GM10266 (cell line): ENCODE data around the gene MEMO1.

ENCODE experiments used
- DNase-seq: peaks from one replicate; pipeline ENCODE4 v3.0.0; 2012; ENCODE audit errors: extremely low spot score
- TF ChIP-seq, protein P1 (sequence below): IDR thresholded peaks from 2 replicates; pipeline ENCODE4 v1.5.1; 2012; ENCODE audit warnings: mild to moderate bottlenecking, low read depth; ENCODE audit not compliant: control insufficient read depth, insufficient read depth; ENCODE audit errors: missing control alignments

MEMO1 gene

GRCh38 chr2:31935370-31935769 is 75.4 kb downstream of the MEMO1 start:
- no peak for DNase-seq
- TF ChIP-seq, protein P1, sequence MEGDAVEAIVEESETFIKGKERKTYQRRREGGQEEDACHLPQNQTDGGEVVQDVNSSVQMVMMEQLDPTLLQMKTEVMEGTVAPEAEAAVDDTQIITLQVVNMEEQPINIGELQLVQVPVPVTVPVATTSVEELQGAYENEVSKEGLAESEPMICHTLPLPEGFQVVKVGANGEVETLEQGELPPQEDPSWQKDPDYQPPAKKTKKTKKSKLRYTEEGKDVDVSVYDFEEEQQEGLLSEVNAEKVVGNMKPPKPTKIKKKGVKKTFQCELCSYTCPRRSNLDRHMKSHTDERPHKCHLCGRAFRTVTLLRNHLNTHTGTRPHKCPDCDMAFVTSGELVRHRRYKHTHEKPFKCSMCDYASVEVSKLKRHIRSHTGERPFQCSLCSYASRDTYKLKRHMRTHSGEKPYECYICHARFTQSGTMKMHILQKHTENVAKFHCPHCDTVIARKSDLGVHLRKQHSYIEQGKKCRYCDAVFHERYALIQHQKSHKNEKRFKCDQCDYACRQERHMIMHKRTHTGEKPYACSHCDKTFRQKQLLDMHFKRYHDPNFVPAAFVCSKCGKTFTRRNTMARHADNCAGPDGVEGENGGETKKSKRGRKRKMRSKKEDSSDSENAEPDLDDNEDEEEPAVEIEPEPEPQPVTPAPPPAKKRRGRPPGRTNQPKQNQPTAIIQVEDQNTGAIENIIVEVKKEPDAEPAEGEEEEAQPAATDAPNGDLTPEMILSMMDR: no peak

DNA sequence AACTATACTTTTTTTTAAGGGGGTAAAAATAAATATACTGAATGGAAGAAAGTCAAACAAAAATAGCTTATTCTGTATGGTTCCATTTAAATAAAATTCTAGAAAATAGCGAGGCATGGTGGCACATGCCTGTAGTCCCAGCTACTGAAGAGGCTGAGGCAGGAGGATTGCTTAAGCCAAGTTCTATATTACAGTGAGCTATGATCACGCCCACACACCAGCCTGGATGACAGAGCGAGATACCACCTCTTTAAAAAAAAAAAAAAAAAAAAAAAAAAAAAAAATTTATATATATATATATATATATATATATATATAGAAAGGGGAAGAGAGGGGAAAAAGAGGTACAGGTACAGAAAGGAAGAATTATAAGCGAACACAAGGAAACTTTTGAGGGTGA is 77.7 kb downstream of the MEMO1 start:
- TF ChIP-seq, protein P1: no peak
- DNase-seq: no peak

DNA sequence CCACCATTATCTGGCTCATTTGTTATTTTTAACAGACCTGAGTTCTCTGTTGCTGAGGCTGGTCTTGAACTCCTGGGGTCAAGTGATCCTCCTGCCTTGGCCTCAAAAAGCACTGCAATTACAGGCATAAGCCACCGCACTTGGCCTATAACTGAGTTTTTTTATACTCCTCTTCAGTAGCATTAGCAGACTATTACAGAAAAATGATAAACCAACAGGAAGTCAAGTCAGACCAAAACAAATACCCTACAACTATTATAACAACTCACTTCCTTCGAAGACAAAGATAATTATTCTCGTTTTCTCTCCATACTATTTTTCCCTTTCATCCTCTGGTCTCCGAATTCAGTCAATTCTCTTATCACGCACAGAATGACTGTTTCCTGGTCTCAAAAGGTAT is 78.2 kb downstream of the MEMO1 start:
- DNase-seq: no peak
- TF ChIP-seq, protein P1: no peak

DNA sequence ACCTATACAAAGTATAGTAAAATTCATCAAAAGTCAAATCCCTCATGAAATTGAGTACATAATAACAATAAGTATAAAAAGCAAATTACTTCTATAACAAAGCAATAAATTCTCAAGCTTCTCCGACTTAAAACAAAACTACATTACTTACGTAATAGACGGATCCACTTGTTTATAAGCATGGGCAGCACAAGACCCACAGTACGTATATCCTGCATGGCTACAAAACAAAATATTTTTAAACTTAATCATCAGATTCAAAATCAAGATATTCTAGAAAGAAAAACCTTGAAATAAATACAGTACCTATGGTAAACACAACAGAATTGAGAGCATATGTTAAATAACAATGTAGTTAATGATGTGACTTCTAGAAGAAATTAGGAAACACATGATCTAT is 78.9 kb downstream of the MEMO1 start:
- no peak for DNase-seq
- TF ChIP-seq, protein P1: no peak

DNA sequence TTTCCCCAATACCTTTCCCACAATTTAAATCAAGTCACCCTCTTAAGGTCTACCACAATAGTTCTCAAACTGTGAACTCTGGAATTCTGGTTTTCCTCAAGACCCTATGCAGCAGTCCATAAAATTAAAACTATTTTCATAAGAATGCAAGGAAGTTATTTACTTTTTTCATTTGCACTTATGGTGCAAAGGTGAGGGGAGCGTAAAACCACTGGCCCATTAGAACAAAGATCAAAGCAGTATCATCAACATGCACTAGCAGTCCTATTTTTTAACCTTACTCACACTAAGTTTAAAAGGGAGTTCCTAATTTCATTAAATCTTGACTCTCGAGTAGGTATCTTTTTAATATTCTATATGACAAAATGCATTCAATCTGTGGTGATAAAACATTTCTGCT is 85.3 kb downstream of the MEMO1 start:
- TF ChIP-seq, protein P1: no peak
- no peak for DNase-seq

- TF ChIP-seq, protein P1: no peak
- no peak for DNase-seq
Measured at GRCh38 chr2:31923662-31924061, 87.1 kb downstream of the MEMO1 start.

GRCh38 chr2:31922542-31923408 is 88.0 kb downstream of the MEMO1 start:
- TF ChIP-seq, protein P1: no peak

More at GRCh38 chr2:31922542-31923408, 88.0 kb downstream of the MEMO1 start:
- DNase-seq: no peak
